ENCODE results near the gene PTPN22. TPM values are rescaled to one million over a fixed set of nuclear protein-coding genes. Genes with fewer than 3 reads are reported as not detected.
A peak's percentile ranks its signal among the peaks of the same experiment; 100 is the strongest.

The PTPN22 gene
- total RNA-seq, 1 donor from 2014 or later = 7.4 TPM

DNA sequence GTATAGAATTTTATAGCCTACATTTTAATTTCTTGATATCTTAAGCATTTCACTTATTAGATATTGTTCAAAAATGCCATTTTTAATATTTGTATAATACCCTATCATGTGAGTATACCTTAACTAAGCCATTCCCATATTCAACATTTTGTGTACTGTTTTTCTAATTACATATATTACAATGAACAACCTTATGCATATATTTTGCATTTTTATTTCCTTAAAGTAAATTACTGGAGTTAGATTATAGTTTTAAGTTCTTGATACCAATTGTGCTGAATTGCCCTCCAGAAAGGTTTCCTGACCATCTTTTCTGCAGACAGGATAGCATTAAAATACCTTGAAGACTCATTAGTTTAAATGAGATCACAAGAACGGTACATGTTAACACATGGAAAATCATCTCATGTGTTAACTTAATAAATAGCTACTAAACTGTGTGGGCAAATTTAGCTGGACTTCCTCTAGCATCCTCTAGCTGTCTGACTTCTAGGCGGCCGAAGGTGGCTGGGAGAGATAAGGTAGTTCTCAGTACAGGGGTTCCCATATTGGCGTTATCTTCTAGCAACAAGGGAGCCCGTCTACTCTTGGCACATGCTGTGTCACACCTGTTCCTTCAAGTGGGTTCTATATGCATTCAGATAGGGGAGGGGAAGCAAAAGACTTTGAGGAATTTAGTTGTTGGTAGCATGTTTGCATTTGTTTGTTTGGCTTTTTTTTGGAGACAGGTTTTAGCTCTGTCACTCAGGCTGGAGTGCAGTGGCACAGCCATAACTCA lies 42.6 kb upstream of the PTPN22 start:
- intact Hi-C loops (cut with DNase I) = no loop called here
- H3K27me3 ChIP-seq = no peaks in the 10 kb centered on the region
- TF ChIP-seq POLR2A (IDR thresholded peaks at IDR 0.05) = no peak
- TF ChIP-seq POLR2AphosphoS5 (IDR thresholded peaks at IDR 0.05; ENCODE audit: insufficient read depth in 1 of 2, low read depth in 1 of 2) = no peak
- TF ChIP-seq, protein P1, sequence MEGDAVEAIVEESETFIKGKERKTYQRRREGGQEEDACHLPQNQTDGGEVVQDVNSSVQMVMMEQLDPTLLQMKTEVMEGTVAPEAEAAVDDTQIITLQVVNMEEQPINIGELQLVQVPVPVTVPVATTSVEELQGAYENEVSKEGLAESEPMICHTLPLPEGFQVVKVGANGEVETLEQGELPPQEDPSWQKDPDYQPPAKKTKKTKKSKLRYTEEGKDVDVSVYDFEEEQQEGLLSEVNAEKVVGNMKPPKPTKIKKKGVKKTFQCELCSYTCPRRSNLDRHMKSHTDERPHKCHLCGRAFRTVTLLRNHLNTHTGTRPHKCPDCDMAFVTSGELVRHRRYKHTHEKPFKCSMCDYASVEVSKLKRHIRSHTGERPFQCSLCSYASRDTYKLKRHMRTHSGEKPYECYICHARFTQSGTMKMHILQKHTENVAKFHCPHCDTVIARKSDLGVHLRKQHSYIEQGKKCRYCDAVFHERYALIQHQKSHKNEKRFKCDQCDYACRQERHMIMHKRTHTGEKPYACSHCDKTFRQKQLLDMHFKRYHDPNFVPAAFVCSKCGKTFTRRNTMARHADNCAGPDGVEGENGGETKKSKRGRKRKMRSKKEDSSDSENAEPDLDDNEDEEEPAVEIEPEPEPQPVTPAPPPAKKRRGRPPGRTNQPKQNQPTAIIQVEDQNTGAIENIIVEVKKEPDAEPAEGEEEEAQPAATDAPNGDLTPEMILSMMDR (IDR thresholded peaks at IDR 0.05) = no peak
- DNase-seq (ENCODE audit: extremely low spot score in 2 of 2) = no peak
- H3K36me3 ChIP-seq = peaks cover 0 to 15% of the 10 kb centered on the region in 2 donors
- no peak overlapping the region for H3K4me3 ChIP-seq
- no peak overlapping the region for H3K27ac ChIP-seq
- H3K9me3 ChIP-seq = no peaks in the 10 kb centered on the region
- peaks cover 4% of the 10 kb centered on the region for H3K4me1 ChIP-seq

DNA sequence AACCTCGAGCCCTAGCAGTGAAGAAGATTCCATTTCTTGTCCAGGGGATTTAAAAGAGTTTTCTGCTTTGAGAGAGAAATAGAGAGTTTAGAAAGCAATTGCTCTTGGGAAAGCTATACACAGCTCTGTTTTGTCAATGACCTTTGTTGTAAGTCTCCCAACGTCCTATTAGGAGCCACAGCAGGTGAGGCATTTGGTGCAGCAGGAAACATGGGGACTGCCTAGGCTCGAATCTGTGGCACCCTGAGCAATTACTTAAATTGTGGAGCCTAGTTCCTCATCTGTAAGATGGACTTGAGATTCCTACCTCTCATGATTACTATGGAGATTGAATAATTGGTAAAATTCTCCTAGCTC lies 41.8 kb upstream of the PTPN22 start:
- peaks cover 0 to 21% of the 10 kb centered on the region in 2 donors for H3K36me3 ChIP-seq
- no peak for TF ChIP-seq POLR2A (IDR thresholded peaks at IDR 0.05)
- TF ChIP-seq, protein P1 (IDR thresholded peaks at IDR 0.05) = no peak
- TF ChIP-seq POLR2AphosphoS5 (IDR thresholded peaks at IDR 0.05; ENCODE audit: insufficient read depth in 1 of 2, low read depth in 1 of 2) = no peak
- DNase-seq (ENCODE audit: extremely low spot score in 2 of 2) = no peak
- H3K27ac ChIP-seq = no peak overlapping the region
- peaks cover 4% of the 10 kb centered on the region for H3K4me1 ChIP-seq
- no peaks in the 10 kb centered on the region for H3K27me3 ChIP-seq
- intact Hi-C loops (cut with DNase I) = no loop called here
- H3K9me3 ChIP-seq = no peaks in the 10 kb centered on the region
- H3K4me3 ChIP-seq = no peak overlapping the region

DNA sequence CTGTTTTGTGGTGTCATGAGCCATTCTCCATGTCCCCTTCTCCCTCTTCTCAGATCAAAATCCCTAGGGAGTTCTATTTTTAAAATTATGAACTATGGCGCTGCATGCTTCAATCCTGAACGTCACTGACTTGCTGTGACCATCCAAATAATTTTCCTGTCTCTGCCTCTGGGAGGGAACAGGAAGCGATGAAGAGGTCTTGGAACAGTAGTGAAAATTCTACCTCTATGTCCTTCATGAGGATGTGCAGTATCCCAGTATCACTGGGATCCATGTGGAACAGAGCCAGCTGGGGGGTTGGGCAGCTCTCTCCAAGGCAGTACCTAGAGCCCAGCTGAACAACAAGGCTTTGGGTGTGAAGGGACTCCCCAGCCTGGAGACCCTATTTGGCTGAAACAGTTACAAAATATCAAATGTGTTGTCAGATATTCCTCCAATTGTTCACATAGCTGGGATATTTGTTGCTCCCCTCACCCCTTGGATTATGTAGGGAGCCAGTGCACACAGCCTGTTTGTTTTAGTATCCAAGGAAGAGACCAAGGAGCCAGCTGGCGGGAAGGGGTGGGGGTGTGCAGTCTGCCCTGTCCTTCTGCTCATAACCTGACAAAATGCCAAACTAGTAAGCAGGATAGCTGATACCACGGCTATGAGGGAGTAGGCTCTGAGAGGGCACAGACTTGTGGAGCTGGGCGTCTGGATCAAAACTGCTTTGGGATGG lies 41.2 kb upstream of the PTPN22 start:
- TF ChIP-seq, protein P1 (IDR thresholded peaks at IDR 0.05) = no peak
- no peak for TF ChIP-seq POLR2AphosphoS5 (IDR thresholded peaks at IDR 0.05; ENCODE audit: insufficient read depth in 1 of 2, low read depth in 1 of 2)
- no peak for TF ChIP-seq POLR2A (IDR thresholded peaks at IDR 0.05)
- peaks cover 4% of the 10 kb centered on the region for H3K4me1 ChIP-seq
- H3K4me3 ChIP-seq = no peak overlapping the region
- H3K27me3 ChIP-seq = no peaks in the 10 kb centered on the region
- intact Hi-C loops (cut with DNase I) = no loop called here
- no peak for DNase-seq (ENCODE audit: extremely low spot score in 2 of 2)
- H3K27ac ChIP-seq = peak overlapping the region; percentile 49
- peaks cover 0 to 27% of the 10 kb centered on the region in 2 donors for H3K36me3 ChIP-seq
- no peaks in the 10 kb centered on the region for H3K9me3 ChIP-seq

DNA sequence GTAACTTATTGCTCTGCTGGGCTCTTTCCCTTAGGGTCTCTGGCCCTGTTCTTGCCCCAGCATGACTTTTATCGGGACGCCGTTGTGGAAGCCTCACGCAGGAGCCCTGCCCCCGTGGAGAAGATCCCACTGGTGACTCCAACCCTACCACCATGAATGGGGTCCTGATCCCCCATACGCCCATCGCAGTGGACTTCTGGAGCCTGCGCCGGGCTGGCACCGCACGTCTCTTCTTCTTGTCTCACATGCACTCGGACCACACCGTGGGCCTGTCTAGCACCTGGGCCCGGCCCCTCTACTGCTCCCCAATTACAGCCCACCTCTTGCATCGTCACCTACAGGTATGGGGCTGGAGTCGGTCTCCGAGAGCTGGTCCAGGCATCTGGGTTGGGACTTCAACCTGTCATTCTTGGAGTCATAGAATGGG lies 33.9 kb upstream of the PTPN22 start:
- peak in 1 of 2 donors; percentile 94 for DNase-seq (ENCODE audit: extremely low spot score in 2 of 2)
- Histone ChIP-seq H3K9me3 (no peaks in the 10 kb centered on the region), H3K36me3 (peaks cover 0 to 15% of the 10 kb centered on the region in 2 donors), H3K4me1 (peaks cover 22% of the 10 kb centered on the region), H3K27ac (peak overlapping the region; percentile 95), H3K27me3 (no peaks in the 10 kb centered on the region), H3K4me3 (peak overlapping the region; percentile 67 to 86)
- no peak for TF ChIP-seq POLR2A (IDR thresholded peaks at IDR 0.05)
- no peak for TF ChIP-seq POLR2AphosphoS5 (IDR thresholded peaks at IDR 0.05; ENCODE audit: insufficient read depth in 1 of 2, low read depth in 1 of 2)
- TF ChIP-seq, protein P1 (IDR thresholded peaks at IDR 0.05) = no peak
- intact Hi-C loops (cut with DNase I) = loop anchor here (2.0 to 10.0 kb wide), 2 partner anchors 23 to 71 kb away; partner anchors contain the start of gene HIPK1
